IMR-90 (cell line): Measurements from ENCODE around the gene SHISA6. TPM values are rescaled to one million over a fixed set of nuclear protein-coding genes. Genes with fewer than 3 reads are reported as not detected.

ENCODE experiments used
- ATAC-seq: fragments of 200-7000 bp; cut with Tn5 transposase; 2 replicates; pipeline ENCODE4 v1.9.1; 2020; ENCODE audit warnings: low read depth, mild to moderate bottlenecking, moderate library complexity
- BruUV-seq: library from RNA; stranded (reverse); fragments of 400-500 nt; replicated peaks from 2 replicates; lab custom pipeline; 2021; lab: Mats Ljungman, UMichigan
- CTCF ChIA-PET: fragments of 300-600 bp; formaldehyde crosslinking; extraction: SDS; loops from one replicate; lab custom pipeline; 2021; ENCODE audit warnings: antibody characterized with exemption; lab: Yijun Ruan, JAX
- POLR2A ChIA-PET: fragments of 300-600 bp; sonication (Branson Sonifier 250); formaldehyde crosslinking; loops from one replicate; lab custom pipeline; 2022; ENCODE audit warnings: antibody characterized with exemption; ENCODE audit not compliant: unreplicated experiment; lab: Charles Lee
- DNase-seq: peaks from one replicate; pipeline ENCODE4 v3.0.0; 2013
- H2AFZ ChIP-seq: replicated peaks from 2 replicates; pipeline ENCODE3; 2013; ENCODE audit warnings: low read length, mild to moderate bottlenecking; ENCODE audit not compliant: poor library complexity
- H2AK5ac ChIP-seq: 2 replicates; pipeline ENCODE4 v1.6.1; 2013; ENCODE audit warnings: low read depth, low read length, inconsistent platforms
- H2AK9ac ChIP-seq: replicated peaks from 2 replicates; pipeline ENCODE3; 2013; ENCODE audit warnings: mild to moderate bottlenecking, low read depth, low read length, moderate library complexity; ENCODE audit not compliant: poor library complexity
- H2BK120ac ChIP-seq: 2 replicates; pipeline ENCODE4 v1.6.1; 2013; ENCODE audit warnings: low read depth, low read length, inconsistent platforms
- H2BK15ac ChIP-seq: 3 replicates; pipeline ENCODE4 v1.6.1; 2013; ENCODE audit warnings: low read depth, low read length, inconsistent platforms
- H2BK20ac ChIP-seq: 2 replicates; pipeline ENCODE4 v1.6.1; 2013; ENCODE audit warnings: low read depth, mild to moderate bottlenecking, inconsistent platforms, low read length, moderate library complexity
- H2BK5ac ChIP-seq: 2 replicates; pipeline ENCODE4 v1.6.1; 2013; ENCODE audit warnings: mild to moderate bottlenecking, low read depth, low read length, inconsistent platforms; ENCODE audit not compliant: poor library complexity, severe bottlenecking
- H3K14ac ChIP-seq: replicated peaks from 2 replicates; pipeline ENCODE4 v1.6.1; 2013; ENCODE audit warnings: low read depth, low read length, inconsistent platforms
- H3K18ac ChIP-seq: 2 replicates; pipeline ENCODE4 v1.6.1; 2013; ENCODE audit warnings: low read depth, low read length, control low read depth
- H3K23ac ChIP-seq: 2 replicates; pipeline ENCODE4 v1.6.1; 2013; ENCODE audit warnings: low read depth, low read length, inconsistent platforms
- H3K27ac ChIP-seq: 2 replicates; pipeline ENCODE4 v1.5.1; 2013; ENCODE audit warnings: mild to moderate bottlenecking, control low read depth, low read length; ENCODE audit not compliant: insufficient read depth
- H3K27me3 ChIP-seq: 2 replicates; pipeline ENCODE4 v1.6.1; 2013; ENCODE audit warnings: low read length; ENCODE audit not compliant: control insufficient read depth, insufficient read depth
- H3K36me3 ChIP-seq: 2 replicates; pipeline ENCODE4 v1.6.1; 2013; ENCODE audit warnings: low read length, mixed read lengths; ENCODE audit not compliant: control insufficient read depth, insufficient read depth
- H3K4ac ChIP-seq: 2 replicates; pipeline ENCODE4 v1.6.1; 2013; ENCODE audit warnings: low read depth, low read length, inconsistent platforms
- H3K4me1 ChIP-seq: 2 replicates; pipeline ENCODE4 v1.6.1; 2013; ENCODE audit warnings: low read length, mixed read lengths; ENCODE audit not compliant: control insufficient read depth, insufficient read depth
- H3K4me2 ChIP-seq: 2 replicates; pipeline ENCODE4 v1.6.1; 2013; ENCODE audit warnings: low read depth, mild to moderate bottlenecking, control low read depth, low read length, moderate library complexity
- H3K4me3 ChIP-seq: 2 replicates; pipeline ENCODE4 v1.5.1; 2013; ENCODE audit warnings: low read depth, mild to moderate bottlenecking, control low read depth, low read length, moderate library complexity; ENCODE audit not compliant: insufficient read depth
- H3K56ac ChIP-seq: 2 replicates; pipeline ENCODE4 v1.6.1; 2013; ENCODE audit warnings: low read length, inconsistent platforms; ENCODE audit not compliant: insufficient read depth; ENCODE audit errors: extremely low read depth
- H3K79me1 ChIP-seq, 2 experiments: 2 replicates each; pipeline ENCODE4 v1.6.1; 2013; ENCODE audit warnings: low read length in 2 of 2, inconsistent platforms in 1 of 2, low read depth in 1 of 2
- H3K9ac ChIP-seq: 2 replicates; pipeline ENCODE4 v1.6.1; 2013; ENCODE audit warnings: low read depth, low read length, control low read depth
- H3K9me1 ChIP-seq: 2 replicates; pipeline ENCODE4 v1.6.1; 2013; ENCODE audit warnings: low read length, inconsistent platforms; ENCODE audit not compliant: insufficient read depth
- H3K9me3 ChIP-seq: 2 replicates; pipeline ENCODE4 v1.6.1; 2013; ENCODE audit warnings: low read length; ENCODE audit not compliant: control insufficient read depth, insufficient read depth
- H4K20me1 ChIP-seq: 2 replicates; pipeline ENCODE4 v1.6.1; 2013; ENCODE audit warnings: low read length, inconsistent platforms; ENCODE audit not compliant: insufficient read depth
- H4K5ac ChIP-seq: 2 replicates; pipeline ENCODE4 v1.6.1; 2013; ENCODE audit warnings: mild to moderate bottlenecking, low read depth, low read length, control low read depth
- H4K8ac ChIP-seq, 2 experiments: 2 replicates each; pipeline ENCODE4 v1.6.1; 2013; ENCODE audit warnings: low read depth in 2 of 2, low read length in 2 of 2, control low read depth in 1 of 2, inconsistent platforms in 1 of 2
- H4K91ac ChIP-seq: 2 replicates; pipeline ENCODE4 v1.6.1; 2013; ENCODE audit warnings: low read depth, low read length, inconsistent platforms; ENCODE audit not compliant: insufficient read depth
- ELK1 ChIP-seq: fragments of 150-350 bp; IDR thresholded peaks from 2 replicates; pipeline ENCODE4 v1.6.1; 2016; ENCODE audit warnings: low read depth, mild to moderate bottlenecking, low read length, moderate library complexity, borderline replicate concordance
- FOS ChIP-seq: fragments of 150-350 bp; IDR thresholded peaks from 2 replicates; pipeline ENCODE4 v1.6.1; 2016; ENCODE audit warnings: low read depth, low read length
- WGBS, 2 experiments: methylation state at CpG; one replicate each; pipeline versions ENCODE4 v1.1.5 to v1.1.7; 2013; ENCODE audit warnings: missing lambda C conversion rate in 2 of 2; ENCODE audit not compliant: insufficient read length in 1 of 2; ENCODE audit errors: extremely low coverage in 2 of 2; 5-methylcytosine and 5-hydroxymethylcytosine counted together
- dilution Hi-C: fragments of 300-500 bp; cut with HindIII; formaldehyde crosslinking; loops from one replicate; pipeline ENCODE4 v1.14.3; 2018; ENCODE audit warnings: low sequenced_read_pairs; ENCODE audit not compliant: unreplicated experiment
- in situ Hi-C: fragments of 300-500 bp; cut with MboI; formaldehyde crosslinking; loops from 3 replicates; pipeline ENCODE4 v1.14.3; 2019; ENCODE audit warnings: low sequenced_read_pairs, inconsistent platforms, mixed read lengths
- intact Hi-C: fragments of 100-400 bp; cut with micrococcal nuclease; formaldehyde crosslinking; loops from 2 replicates; pipeline ENCODE4 v1.10.0; 2022
- polyA plus RNA-seq, 3 experiments: library from polyadenylated mRNA; depleted of rRNA; stranded (reverse); fragments of >200 nt; gene quantifications; 2 replicates each; pipeline ENCODE4 v1.2.3, GENCODE V29; 2012; ENCODE audit warnings: low replicate concordance in 1 of 3
- total RNA-seq: library from RNA; depleted of rRNA; stranded (reverse); fragments of >200 nt; gene quantifications from 2 replicates; pipeline ENCODE4 v1.2.3, GENCODE V29; 2012
- TF ChIP-seq, protein P1 (sequence below): conservative IDR thresholded peaks from 2 replicates; pipeline ENCODE4 v1.5.1; 2012; ENCODE audit warnings: mild to moderate bottlenecking, low read depth, low read length, improper control_type of control experiment

SHISA6 gene
- total and polyA plus RNA-seq, 2 of the 4 experiments (the other 2 are of a cell fraction): not detected

DNA sequence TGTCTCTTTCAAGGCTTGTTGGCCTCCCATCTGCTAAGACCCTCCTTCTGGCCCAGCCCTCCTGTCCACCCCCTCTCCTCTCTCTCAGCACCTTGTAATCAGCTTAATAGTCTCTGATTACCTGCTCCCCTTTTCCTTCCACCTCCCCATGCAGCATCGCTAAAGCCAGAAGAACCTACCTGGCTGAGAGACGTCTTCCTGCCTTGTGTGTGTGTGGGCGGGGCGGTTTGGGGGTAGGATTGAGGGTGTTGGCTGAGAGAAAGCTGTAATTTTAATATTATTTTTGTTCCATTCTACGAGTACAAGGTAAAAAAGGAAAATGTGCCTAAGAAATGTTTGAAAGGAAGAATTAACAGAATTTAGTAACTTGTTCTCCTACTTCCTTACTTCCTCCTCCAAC is 360.6 kb downstream of the SHISA6 start:
- Histone ChIP-seq H4K91ac (no peak overlapping the region), H3K4ac (no peak overlapping the region), H4K20me1 (no peaks in the 10 kb centered on the region), H2AK5ac (no peak overlapping the region), H3K56ac (no peak overlapping the region), H3K4me3 (no peak overlapping the region), H3K23ac (no peak overlapping the region), H2BK120ac (no peak overlapping the region), H4K8ac (no peak overlapping the region), H3K4me1 (no peaks in the 10 kb centered on the region), H3K27ac (no peak overlapping the region), H3K9me1 (no peaks in the 10 kb centered on the region), H3K4me2 (no peak overlapping the region), H3K79me1 (no peaks in the 10 kb centered on the region), H4K5ac (no peak overlapping the region), H2AK9ac (no peak overlapping the region), H3K36me3 (no peaks in the 10 kb centered on the region), H2AFZ (no peak overlapping the region), H3K9me3 (peaks cover 19% of the 10 kb centered on the region), H2BK5ac (no peak overlapping the region), H2BK15ac (no peak overlapping the region), H2BK20ac (no peak overlapping the region), H3K18ac (no peak overlapping the region), H3K9ac (no peak overlapping the region), H3K27me3 (no peaks in the 10 kb centered on the region), H3K14ac (no peak overlapping the region)
- no CpG with 5 or more reads among the region's 5 CpGs for WGBS, 2 experiments
- no TSS peak for BruUV-seq
- POLR2A ChIA-PET: no interaction called here
- CTCF ChIA-PET: no interaction called here
- ATAC-seq: no peak
- TF ChIP-seq ELK1 (no peak), FOS (no peak)
- TF ChIP-seq, protein P1, sequence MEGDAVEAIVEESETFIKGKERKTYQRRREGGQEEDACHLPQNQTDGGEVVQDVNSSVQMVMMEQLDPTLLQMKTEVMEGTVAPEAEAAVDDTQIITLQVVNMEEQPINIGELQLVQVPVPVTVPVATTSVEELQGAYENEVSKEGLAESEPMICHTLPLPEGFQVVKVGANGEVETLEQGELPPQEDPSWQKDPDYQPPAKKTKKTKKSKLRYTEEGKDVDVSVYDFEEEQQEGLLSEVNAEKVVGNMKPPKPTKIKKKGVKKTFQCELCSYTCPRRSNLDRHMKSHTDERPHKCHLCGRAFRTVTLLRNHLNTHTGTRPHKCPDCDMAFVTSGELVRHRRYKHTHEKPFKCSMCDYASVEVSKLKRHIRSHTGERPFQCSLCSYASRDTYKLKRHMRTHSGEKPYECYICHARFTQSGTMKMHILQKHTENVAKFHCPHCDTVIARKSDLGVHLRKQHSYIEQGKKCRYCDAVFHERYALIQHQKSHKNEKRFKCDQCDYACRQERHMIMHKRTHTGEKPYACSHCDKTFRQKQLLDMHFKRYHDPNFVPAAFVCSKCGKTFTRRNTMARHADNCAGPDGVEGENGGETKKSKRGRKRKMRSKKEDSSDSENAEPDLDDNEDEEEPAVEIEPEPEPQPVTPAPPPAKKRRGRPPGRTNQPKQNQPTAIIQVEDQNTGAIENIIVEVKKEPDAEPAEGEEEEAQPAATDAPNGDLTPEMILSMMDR: no peak
- dilution Hi-C loops (no loop called here), intact Hi-C loops (no loop called here), in situ Hi-C loops (no loop called here)
- DNase-seq: no peak
